Right lobe of liver (tissue), 4 donors: ENCODE results near the gene WASF3.

Experiments
- POLR2A ChIP-seq: fragments of 450-650 bp; IDR thresholded peaks from one replicate; pipeline ENCODE4 v1.6.1; 2017; ENCODE audit warnings: antibody characterized with exemption, mild to moderate bottlenecking
- TF ChIP-seq, protein P1 (sequence below), 4 donors: fragments of 200-600 bp in 3 of 4; fragments of 450-650 bp in 1 of 4; IDR thresholded peaks; one replicate each; pipeline versions ENCODE4 v1.5.1 to v1.8.0; 2016 to 2022; ENCODE audit warnings: antibody characterized with exemption in 4 of 4, mild to moderate bottlenecking in 2 of 4
- donor health status: DM: no; HTN: no; CAD: no.
- donor health status: DM: no; HTN: no; CAD: no.
- donor health status: DM: no; HTN: yes; CAD: no.

DNA sequence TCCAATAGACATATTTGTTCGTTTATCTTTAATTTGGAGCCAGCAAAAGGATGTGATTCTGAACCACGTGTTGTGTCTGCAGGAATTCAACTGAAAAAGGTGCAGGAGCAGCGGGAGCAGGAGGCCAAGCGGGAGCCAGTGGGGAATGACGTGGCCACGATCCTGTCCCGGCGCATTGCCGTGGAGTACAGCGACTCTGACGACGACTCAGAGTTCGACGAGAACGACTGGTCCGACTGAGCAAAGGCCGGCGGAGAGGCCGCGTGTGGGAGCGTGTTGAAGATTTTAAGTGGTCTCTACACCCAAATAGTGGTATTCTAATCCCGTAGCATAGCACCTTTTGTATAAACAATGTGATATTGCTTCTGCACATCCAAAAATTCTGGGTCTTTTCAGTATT, 128.1 kb downstream of the WASF3 start:
- TF ChIP-seq, protein P1, sequence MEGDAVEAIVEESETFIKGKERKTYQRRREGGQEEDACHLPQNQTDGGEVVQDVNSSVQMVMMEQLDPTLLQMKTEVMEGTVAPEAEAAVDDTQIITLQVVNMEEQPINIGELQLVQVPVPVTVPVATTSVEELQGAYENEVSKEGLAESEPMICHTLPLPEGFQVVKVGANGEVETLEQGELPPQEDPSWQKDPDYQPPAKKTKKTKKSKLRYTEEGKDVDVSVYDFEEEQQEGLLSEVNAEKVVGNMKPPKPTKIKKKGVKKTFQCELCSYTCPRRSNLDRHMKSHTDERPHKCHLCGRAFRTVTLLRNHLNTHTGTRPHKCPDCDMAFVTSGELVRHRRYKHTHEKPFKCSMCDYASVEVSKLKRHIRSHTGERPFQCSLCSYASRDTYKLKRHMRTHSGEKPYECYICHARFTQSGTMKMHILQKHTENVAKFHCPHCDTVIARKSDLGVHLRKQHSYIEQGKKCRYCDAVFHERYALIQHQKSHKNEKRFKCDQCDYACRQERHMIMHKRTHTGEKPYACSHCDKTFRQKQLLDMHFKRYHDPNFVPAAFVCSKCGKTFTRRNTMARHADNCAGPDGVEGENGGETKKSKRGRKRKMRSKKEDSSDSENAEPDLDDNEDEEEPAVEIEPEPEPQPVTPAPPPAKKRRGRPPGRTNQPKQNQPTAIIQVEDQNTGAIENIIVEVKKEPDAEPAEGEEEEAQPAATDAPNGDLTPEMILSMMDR (IDR thresholded peaks at IDR 0.05), result no peak
- no peak for TF ChIP-seq POLR2A
